Stimulated activated CD8-positive, alpha-beta memory T cell treated with anti-CD3 and anti-CD28 coated beads, Interleukin-12 subunit alpha, Interleukin-12 subunit beta, amount 100 ng/mL, for 24 hours (primary cell): ENCODE measurements around the gene BHLHA9.

ENCODE experiments used
- DNase-seq: peaks from one replicate; pipeline ENCODE4 v3.0.0-alpha.2; 2020; ENCODE audit errors: extremely low read depth

The BHLHA9 gene

GRCh38 chr17:1255041-1255440 is 15.2 kb upstream of the BHLHA9 start:
- no peak for DNase-seq

- no peak for DNase-seq
Measured at GRCh38 chr17:1256699-1257098, 13.5 kb upstream of the BHLHA9 start.

GRCh38 chr17:1260086-1260769 is 10.0 kb upstream of the BHLHA9 start:
- no peak for DNase-seq

GRCh38 chr17:1260770-1261161 is 9.5 kb upstream of the BHLHA9 start:
- DNase-seq, result no peak

- DNase-seq, result no peak
Measured at GRCh38 chr17:1264196-1264595, 6.0 kb upstream of the BHLHA9 start.

- no peak for DNase-seq
Measured at GRCh38 chr17:1267471-1267943, 2.7 kb upstream of the BHLHA9 start.

GRCh38 chr17:1271030-1271423 is 783 bp downstream of the BHLHA9 start:
- DNase-seq, result no peak

- no peak for DNase-seq
Measured at GRCh38 chr17:1271441-1271840, 1.2 kb downstream of the BHLHA9 start.

GRCh38 chr17:1272701-1273100 is 2.5 kb downstream of the BHLHA9 start:
- DNase-seq, result no peak

- no peak for DNase-seq
Measured at GRCh38 chr17:1273492-1274244, 3.4 kb downstream of the BHLHA9 start.

- DNase-seq, result no peak
Measured at GRCh38 chr17:1274245-1274608, 4.0 kb downstream of the BHLHA9 start.

- DNase-seq, result no peak
Measured at GRCh38 chr17:1275205-1275961, 5.1 kb downstream of the BHLHA9 start.

- DNase-seq, result no peak
Measured at GRCh38 chr17:1275962-1276736, 5.9 kb downstream of the BHLHA9 start.

GRCh38 chr17:1280652-1281051 is 10.4 kb downstream of the BHLHA9 start:
- DNase-seq, result no peak

- no peak for DNase-seq
Measured at GRCh38 chr17:1286379-1287106, 16.3 kb downstream of the BHLHA9 start.

- DNase-seq, result no peak
Measured at GRCh38 chr17:1289695-1290094, 19.5 kb downstream of the BHLHA9 start.

GRCh38 chr17:1290676-1291075 is 20.4 kb downstream of the BHLHA9 start:
- DNase-seq, result no peak

- DNase-seq, result peak; percentile 51
Measured at GRCh38 chr17:1294157-1294717, 24.0 kb downstream of the BHLHA9 start.

- DNase-seq, result peak; percentile 23
Measured at GRCh38 chr17:1298606-1299005, 28.4 kb downstream of the BHLHA9 start.

GRCh38 chr17:1299552-1300370 is 29.5 kb downstream of the BHLHA9 start:
- no peak for DNase-seq
